ENCODE measurements around the gene ITPK1.

ITPK1 gene

DNA sequence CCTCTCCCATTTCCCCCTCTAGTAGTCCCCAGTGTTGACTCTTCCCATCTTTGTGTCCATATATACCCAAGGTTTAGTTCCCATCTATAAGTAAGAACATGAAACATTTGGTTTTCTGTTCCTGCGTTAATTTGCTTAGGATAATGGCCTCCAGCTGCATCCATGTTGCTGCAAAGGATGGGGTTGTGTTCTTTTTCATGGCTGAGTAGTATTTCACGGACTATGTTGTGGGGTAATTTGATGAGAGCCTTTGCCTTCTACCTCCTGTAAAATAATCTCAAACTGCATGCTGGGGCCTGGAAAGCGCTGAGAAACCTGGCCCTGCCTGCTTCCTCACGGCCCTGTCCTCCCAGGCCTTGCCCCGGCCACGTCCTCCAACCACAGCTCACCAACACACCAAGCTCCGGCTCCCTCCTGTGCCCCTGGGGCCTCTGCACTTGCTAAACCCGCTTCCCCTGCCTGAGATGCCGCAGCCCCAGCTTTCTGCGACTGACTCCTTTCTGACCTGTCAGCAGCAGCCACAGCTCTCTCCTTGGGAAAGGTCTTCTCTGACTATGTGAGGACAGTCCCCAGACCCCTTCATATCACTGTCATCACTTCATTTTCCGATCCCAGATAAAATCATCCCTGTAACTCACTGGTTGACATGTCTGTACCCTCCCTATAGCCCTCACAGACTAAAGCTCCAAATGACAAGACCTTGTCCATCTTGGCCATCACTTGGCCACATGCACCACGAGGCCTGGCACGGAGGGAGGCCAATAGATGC is 19.8 kb downstream of the ITPK1 start:
- DNase-seq (ENCODE audit: low read depth), result no peak
- TF ChIP-seq, protein P1, sequence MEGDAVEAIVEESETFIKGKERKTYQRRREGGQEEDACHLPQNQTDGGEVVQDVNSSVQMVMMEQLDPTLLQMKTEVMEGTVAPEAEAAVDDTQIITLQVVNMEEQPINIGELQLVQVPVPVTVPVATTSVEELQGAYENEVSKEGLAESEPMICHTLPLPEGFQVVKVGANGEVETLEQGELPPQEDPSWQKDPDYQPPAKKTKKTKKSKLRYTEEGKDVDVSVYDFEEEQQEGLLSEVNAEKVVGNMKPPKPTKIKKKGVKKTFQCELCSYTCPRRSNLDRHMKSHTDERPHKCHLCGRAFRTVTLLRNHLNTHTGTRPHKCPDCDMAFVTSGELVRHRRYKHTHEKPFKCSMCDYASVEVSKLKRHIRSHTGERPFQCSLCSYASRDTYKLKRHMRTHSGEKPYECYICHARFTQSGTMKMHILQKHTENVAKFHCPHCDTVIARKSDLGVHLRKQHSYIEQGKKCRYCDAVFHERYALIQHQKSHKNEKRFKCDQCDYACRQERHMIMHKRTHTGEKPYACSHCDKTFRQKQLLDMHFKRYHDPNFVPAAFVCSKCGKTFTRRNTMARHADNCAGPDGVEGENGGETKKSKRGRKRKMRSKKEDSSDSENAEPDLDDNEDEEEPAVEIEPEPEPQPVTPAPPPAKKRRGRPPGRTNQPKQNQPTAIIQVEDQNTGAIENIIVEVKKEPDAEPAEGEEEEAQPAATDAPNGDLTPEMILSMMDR (IDR thresholded peaks at IDR 0.05; ENCODE audit: low read length, missing control alignments), result no peak
- H3K4me3 ChIP-seq (replicated peaks; ENCODE audit: low read depth, low read length), result no peak overlapping the region

GRCh38 chr14:93094121-93094918 is 21.4 kb downstream of the ITPK1 start:
- TF ChIP-seq, protein P1 (IDR thresholded peaks at IDR 0.05; ENCODE audit: low read length, missing control alignments), result no peak
- no peak for DNase-seq (ENCODE audit: low read depth)
- H3K4me3 ChIP-seq (replicated peaks; ENCODE audit: low read depth, low read length), result no peak overlapping the region

DNA sequence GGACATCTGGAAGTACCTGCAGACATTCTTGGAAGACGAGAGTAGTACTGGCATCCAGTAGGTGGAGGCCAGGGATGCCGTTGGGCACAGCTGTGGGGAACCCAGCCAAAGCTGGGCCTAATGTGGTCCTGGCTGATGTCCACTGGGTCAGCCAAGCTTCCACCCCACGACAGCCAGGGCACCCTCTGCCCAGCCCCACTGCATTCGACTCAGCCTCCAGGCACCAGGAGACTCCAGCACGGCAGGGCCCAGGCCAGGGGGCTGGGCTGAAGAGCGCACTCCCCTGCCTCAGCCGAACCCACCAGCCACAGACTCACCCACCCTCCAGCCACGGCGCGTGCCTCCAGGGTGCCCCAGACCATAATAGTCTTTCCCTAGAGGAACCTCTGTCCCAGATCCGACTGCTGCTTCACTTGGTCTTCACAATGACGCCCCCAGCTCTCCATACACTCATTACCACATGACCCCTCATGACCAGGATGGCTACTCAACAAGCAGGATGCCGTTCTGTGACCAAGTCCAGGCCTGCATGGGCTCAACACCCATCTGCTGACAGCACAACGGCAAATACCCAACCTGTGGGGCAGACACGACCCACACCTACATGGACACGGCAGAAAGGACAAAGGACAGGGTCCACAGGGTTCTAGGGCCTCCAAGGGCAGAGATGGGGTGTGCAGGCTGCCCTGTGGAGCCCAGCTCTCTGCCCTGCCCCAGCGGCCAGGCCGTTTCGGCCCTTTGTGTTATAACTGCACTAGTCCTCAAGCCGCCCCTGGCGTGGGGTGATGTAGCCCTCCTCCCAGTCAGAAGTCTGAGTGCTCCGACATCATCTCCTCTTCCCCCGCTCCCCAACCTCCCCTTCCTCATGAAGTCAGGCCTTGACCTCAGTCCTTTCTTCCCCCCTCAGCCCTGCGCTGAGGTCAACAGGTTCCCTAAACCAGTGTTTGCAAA is 22.8 kb downstream of the ITPK1 start:
- no peak for DNase-seq (ENCODE audit: low read depth)
- TF ChIP-seq, protein P1 (IDR thresholded peaks at IDR 0.05; ENCODE audit: low read length, missing control alignments), result no peak
- H3K4me3 ChIP-seq (replicated peaks; ENCODE audit: low read depth, low read length), result no peak overlapping the region

DNA sequence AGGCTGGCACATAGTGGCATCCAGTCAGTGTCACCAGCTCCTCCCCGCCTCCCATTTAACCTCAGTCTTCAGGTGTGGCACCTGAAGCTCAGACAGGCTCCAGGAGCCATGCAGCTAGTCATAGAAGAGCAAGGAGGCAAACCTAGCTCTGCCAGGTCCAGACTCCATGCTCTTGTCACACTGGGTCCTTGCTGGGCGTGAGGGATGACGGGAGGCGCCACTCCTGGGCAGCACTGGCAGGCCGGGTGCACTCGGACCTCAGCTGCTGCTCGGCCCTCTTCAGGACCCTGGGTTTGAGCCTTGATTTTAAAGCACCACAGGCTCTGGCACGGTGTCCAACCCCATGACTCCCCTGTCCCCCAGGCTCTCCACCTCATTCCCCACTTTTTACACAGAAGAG is 24.1 kb downstream of the ITPK1 start:
- no peak for DNase-seq (ENCODE audit: low read depth)
- TF ChIP-seq, protein P1 (IDR thresholded peaks at IDR 0.05; ENCODE audit: low read length, missing control alignments), result no peak
- H3K4me3 ChIP-seq (replicated peaks; ENCODE audit: low read depth, low read length), result no peak overlapping the region

DNA sequence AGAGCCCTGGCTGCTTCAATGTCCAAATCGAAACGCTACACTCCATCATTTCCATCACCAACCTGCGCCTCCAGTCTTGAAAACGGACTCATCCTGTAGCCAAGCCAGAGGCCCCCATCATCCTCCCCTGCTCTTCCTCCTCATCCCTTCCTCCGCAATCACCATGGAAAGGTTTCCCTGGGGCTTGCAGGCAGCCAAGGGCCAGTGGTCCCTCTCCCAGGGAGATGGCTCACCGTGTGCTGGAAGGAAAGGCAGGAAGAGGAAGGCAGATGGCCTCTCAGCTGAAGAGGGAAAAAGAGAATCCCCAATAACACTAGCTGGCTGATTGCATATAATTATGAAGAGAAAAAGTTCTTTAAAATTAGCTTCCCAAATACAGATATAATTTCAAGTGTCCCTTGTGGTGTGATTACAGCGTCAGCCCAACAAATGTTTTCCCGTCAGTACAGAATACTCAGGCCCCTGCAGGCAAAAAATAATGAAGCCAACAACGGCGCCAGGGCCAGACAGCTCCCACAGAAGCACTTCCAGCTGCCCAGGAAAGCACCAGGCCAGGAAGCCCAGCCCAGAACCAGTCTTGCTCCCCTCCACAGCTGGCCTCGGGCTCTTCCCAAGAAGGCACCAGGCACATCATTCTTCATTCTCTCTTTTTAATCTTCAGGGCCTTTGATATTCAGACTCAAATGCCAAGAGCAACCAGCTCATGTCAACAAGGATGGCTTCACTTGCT is 24.7 kb downstream of the ITPK1 start:
- TF ChIP-seq, protein P1 (IDR thresholded peaks at IDR 0.05; ENCODE audit: low read length, missing control alignments), result no peak
- H3K4me3 ChIP-seq (replicated peaks; ENCODE audit: low read depth, low read length), result no peak overlapping the region
- DNase-seq (ENCODE audit: low read depth), result peak; percentile 29

All from fibroblast of pulmonary artery (primary cell).